Measurements from ENCODE around the gene ADCK2.

DNA sequence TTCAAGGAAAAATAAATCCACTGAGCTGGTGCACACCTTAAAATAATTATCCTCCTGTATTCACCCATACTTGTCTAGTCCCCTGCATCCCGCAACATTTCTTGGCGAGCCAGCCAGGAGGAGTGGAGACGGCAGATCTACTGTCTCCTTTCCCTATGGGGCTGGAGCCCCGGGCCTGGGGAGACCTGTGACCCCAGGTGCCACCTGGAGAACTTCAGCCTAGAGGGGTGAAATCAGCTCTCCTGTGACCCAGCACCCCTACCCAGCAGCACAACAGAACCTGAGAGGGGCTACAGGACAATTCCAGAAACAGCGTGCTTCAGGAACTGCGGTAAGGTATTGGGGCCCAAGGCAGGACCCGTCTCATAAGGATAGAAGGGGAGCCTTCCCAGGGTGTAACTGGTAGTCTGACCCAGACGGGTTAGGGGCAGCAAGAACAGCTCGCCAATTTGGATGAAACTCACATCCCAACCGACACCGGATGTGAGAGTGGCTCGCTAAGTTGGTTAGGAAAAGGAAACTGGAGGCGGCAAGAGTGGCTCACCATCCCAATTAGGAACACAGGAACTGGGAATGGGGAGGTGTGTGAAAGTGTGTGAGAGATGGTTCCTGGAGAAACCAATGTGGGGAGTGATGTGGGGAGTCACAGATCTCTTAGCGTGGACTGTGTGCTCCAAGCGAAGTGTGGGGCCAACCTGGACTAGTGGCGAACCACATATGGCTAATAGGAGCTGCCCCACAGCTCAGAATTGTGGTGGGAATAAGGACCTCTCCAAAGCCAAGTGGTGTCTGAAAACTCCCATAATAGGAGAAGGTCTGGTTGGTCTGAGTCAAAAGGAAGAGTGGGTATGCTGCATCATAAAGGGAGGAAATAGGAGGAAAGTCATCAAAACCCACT, 17.0 kb upstream of the ADCK2 start:
- TF ChIP-seq CTCF (IDR thresholded peaks at IDR 0.05) (no peak), POLR2A (IDR thresholded peaks at IDR 0.05) (no peak)
